WTC11 (cell line): ENCODE measurements around the gene FUZ. TPM values are rescaled to one million over a fixed set of nuclear protein-coding genes. Genes with fewer than 3 reads are reported as not detected.

ENCODE experiments used
- ATF1 ChIP-seq: sonication (generic); formaldehyde crosslinking; IDR thresholded peaks from 2 replicates; pipeline ENCODE4 v1.8.1; 2023; ENCODE audit warnings: mild to moderate bottlenecking, moderate library complexity, missing genetic modification reagents
- CBFB ChIP-seq: sonication (generic); formaldehyde crosslinking; IDR thresholded peaks from 2 replicates; pipeline ENCODE4 v1.8.1; 2022; ENCODE audit warnings: mild to moderate bottlenecking, low read depth, missing genetic modification reagents
- CREB1 ChIP-seq: sonication (generic); formaldehyde crosslinking; IDR thresholded peaks from 2 replicates; pipeline ENCODE4 v1.8.0; 2023; ENCODE audit warnings: mild to moderate bottlenecking, missing genetic modification reagents
- CTCF ChIP-seq: fragments of 200-600 bp; IDR thresholded peaks from 2 replicates; pipeline ENCODE4 v1.8.0; 2022; ENCODE audit warnings: antibody characterized with exemption
- E2F5 ChIP-seq: sonication (generic); formaldehyde crosslinking; IDR thresholded peaks from 2 replicates; pipeline ENCODE4 v1.8.1; 2022; ENCODE audit warnings: mild to moderate bottlenecking, moderate library complexity, missing genetic modification reagents
- ESRRA ChIP-seq: sonication (generic); formaldehyde crosslinking; IDR thresholded peaks from 2 replicates; pipeline ENCODE4 v1.8.1; 2022; ENCODE audit warnings: mild to moderate bottlenecking, missing genetic modification reagents, borderline replicate concordance
- HMGXB4 ChIP-seq: sonication (generic); formaldehyde crosslinking; IDR thresholded peaks from 2 replicates; pipeline ENCODE4 v1.8.1; 2023; ENCODE audit warnings: mild to moderate bottlenecking, moderate library complexity, missing genetic modification reagents
- IRF2 ChIP-seq: sonication (generic); formaldehyde crosslinking; IDR thresholded peaks from 2 replicates; pipeline ENCODE4 v1.8.0; 2022; ENCODE audit warnings: low read depth, missing genetic modification reagents, borderline replicate concordance
- MXD4 ChIP-seq: fragments of 250-450 bp; sonication (Bioruptor Pico); IDR thresholded peaks from 2 replicates; pipeline ENCODE4 v1.8.0; 2021; ENCODE audit warnings: mild to moderate bottlenecking, moderate library complexity, borderline replicate concordance
- MYBL2 ChIP-seq: sonication (generic); formaldehyde crosslinking; IDR thresholded peaks from 2 replicates; pipeline ENCODE4 v1.8.1; 2023; ENCODE audit warnings: mild to moderate bottlenecking, moderate library complexity, missing genetic modification reagents
- NFYB ChIP-seq: sonication (generic); formaldehyde crosslinking; conservative IDR thresholded peaks from 2 replicates; pipeline ENCODE4 v1.8.0; 2022; ENCODE audit warnings: low read depth, missing genetic modification reagents
- PRDM15 ChIP-seq: sonication (generic); formaldehyde crosslinking; IDR thresholded peaks from 2 replicates; pipeline ENCODE4 v1.8.0; 2022; ENCODE audit warnings: missing genetic modification reagents
- PRRX2 ChIP-seq: fragments of 250-450 bp; sonication (Bioruptor Pico); IDR thresholded peaks from 2 replicates; pipeline ENCODE4 v1.8.0; 2021; ENCODE audit warnings: mild to moderate bottlenecking
- RORB ChIP-seq: fragments of 250-450 bp; sonication (Bioruptor Pico); IDR thresholded peaks from 2 replicates; pipeline ENCODE4 v1.9.0; 2021; ENCODE audit warnings: mild to moderate bottlenecking
- SP1 ChIP-seq: sonication (generic); formaldehyde crosslinking; conservative IDR thresholded peaks from 2 replicates; pipeline ENCODE4 v1.8.1; 2022; ENCODE audit warnings: missing genetic modification reagents
- STAT6 ChIP-seq: sonication (generic); formaldehyde crosslinking; conservative IDR thresholded peaks from 2 replicates; pipeline ENCODE4 v1.8.1; 2023; ENCODE audit warnings: mild to moderate bottlenecking, low read depth, missing genetic modification reagents, moderate library complexity
- TCF7 ChIP-seq: sonication (generic); formaldehyde crosslinking; IDR thresholded peaks from 2 replicates; pipeline ENCODE4 v1.8.0; 2022; ENCODE audit warnings: mild to moderate bottlenecking, low read depth, missing genetic modification reagents, moderate library complexity
- TP53 ChIP-seq: sonication (generic); formaldehyde crosslinking; IDR thresholded peaks from 2 replicates; pipeline ENCODE4 v1.8.1; 2023; ENCODE audit warnings: mild to moderate bottlenecking, missing genetic modification reagents
- USF1 ChIP-seq: sonication (generic); formaldehyde crosslinking; IDR thresholded peaks from 2 replicates; pipeline ENCODE4 v1.8.0; 2022; ENCODE audit warnings: mild to moderate bottlenecking, missing genetic modification reagents
- USF2 ChIP-seq: sonication (generic); formaldehyde crosslinking; IDR thresholded peaks from 2 replicates; pipeline ENCODE4 v1.8.1; 2023; ENCODE audit warnings: mild to moderate bottlenecking, missing genetic modification reagents, moderate library complexity
- ZBTB43 ChIP-seq: sonication (generic); formaldehyde crosslinking; IDR thresholded peaks from 2 replicates; pipeline ENCODE4 v1.8.1; 2023; ENCODE audit warnings: mild to moderate bottlenecking, missing genetic modification reagents
- ZNF232 ChIP-seq: sonication (generic); formaldehyde crosslinking; IDR thresholded peaks from 2 replicates; pipeline ENCODE4 v1.8.0; 2022; ENCODE audit warnings: mild to moderate bottlenecking, missing genetic modification reagents
- ZNF416 ChIP-seq: fragments of 250-450 bp; sonication (Bioruptor Pico); IDR thresholded peaks from 2 replicates; pipeline ENCODE4 v1.9.0; 2021; ENCODE audit warnings: mild to moderate bottlenecking, inconsistent platforms
- total RNA-seq: library from RNA; stranded (reverse); gene quantifications from 3 replicates; pipeline ENCODE4 v1.2.3, GENCODE V29; 2021

The FUZ gene
- total RNA-seq, 1 experiment from 2014 or later, result 35.1 TPM

- peak; percentile 61; the same call in 1 of the 2 replicates for TF ChIP-seq USF1 (CRISPR knock-in tag)
- 0 out of 2 replicates have a peak, but pooled peaks have one; percentile 51 for TF ChIP-seq MYBL2 (CRISPR knock-in tag)
- TF ChIP-seq PRDM15 (CRISPR knock-in tag), result no peak
- no peak for TF ChIP-seq NFYB (CRISPR knock-in tag)
- TF ChIP-seq ZBTB43 (CRISPR knock-in tag), result peak; percentile 72; the same call in 1 of the 2 replicates
- no peak for TF ChIP-seq ZNF232 (CRISPR knock-in tag)
- peak; percentile 59; the same call in 1 of the 2 replicates for TF ChIP-seq CBFB
- TF ChIP-seq MXD4 (CRISPR knock-in tag), result no peak
- no peak for TF ChIP-seq IRF2 (CRISPR knock-in tag)
- peak; percentile 42; the same call in 1 of the 2 replicates for TF ChIP-seq TP53 (CRISPR knock-in tag)
- peak; percentile 31; the same call in 1 of the 2 replicates for TF ChIP-seq USF2 (CRISPR knock-in tag)
- TF ChIP-seq SP1 (CRISPR knock-in tag), result 0 out of 2 replicates have a peak, but pooled peaks have one; percentile 26
- TF ChIP-seq ZNF416 (CRISPR knock-in tag), result peak; percentile 66; the same call in 1 of the 2 replicates
- TF ChIP-seq ESRRA (CRISPR knock-in tag), result no peak
- peak; percentile 77 for TF ChIP-seq HMGXB4 (CRISPR knock-in tag)
- TF ChIP-seq CREB1, result 0 out of 2 replicates have a peak, but pooled peaks have one; percentile 26
- no peak for TF ChIP-seq RORB
- TF ChIP-seq STAT6 (CRISPR knock-in tag), result no peak
- peak; percentile 75; the same call in 1 of the 2 replicates for TF ChIP-seq ATF1 (CRISPR knock-in tag)
- TF ChIP-seq CTCF, result no peak
- TF ChIP-seq PRRX2 (CRISPR knock-in tag), result no peak
- TF ChIP-seq E2F5 (CRISPR knock-in tag), result 0 out of 2 replicates have a peak, but pooled peaks have one; percentile 49
- 0 out of 2 replicates have a peak, but pooled peaks have one; percentile 32 for TF ChIP-seq TCF7 (CRISPR knock-in tag)
Measured at GRCh38 chr19:49809160-49809940, 3.7 kb downstream of the FUZ start (continued).
